NT2/D1 (cell line): ENCODE results near the gene ATP7A.

Experiments used
- SUZ12 ChIP-seq: IDR thresholded peaks from 2 replicates; pipeline ENCODE4 v1.6.1; 2011; ENCODE audit not compliant: insufficient read length, insufficient read depth; ENCODE audit errors: extremely low read depth
- YY1 ChIP-seq: IDR thresholded peaks from 2 replicates; pipeline ENCODE4 v1.6.1; 2011; ENCODE audit not compliant: insufficient read length, insufficient read depth

DNA sequence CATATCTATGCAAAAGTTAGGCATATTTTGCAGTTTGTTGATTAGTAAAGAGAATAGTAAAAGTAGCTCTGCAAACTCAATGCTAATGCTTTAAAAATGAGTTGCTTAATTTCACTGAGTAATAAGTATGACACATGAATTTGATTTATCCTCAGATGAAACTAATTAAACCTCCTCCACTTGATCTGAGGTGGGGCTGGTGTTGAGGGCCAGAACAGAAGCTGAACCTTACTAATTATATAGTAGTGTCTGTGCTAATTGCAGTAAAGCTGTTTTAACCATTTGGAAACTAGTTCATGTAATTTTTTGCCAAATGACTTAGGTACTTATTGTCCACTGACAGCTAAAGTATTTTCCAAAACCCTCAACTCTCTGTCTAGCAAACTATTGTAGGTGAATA lies 66.6 kb downstream of the ATP7A start:
- TF ChIP-seq YY1 (no peak), SUZ12 (no peak)
